Caki2 (cell line): ENCODE results near the gene SLC9C2. TPM values are rescaled to one million over a fixed set of nuclear protein-coding genes. Genes with fewer than 3 reads are reported as not detected.
"Not testable (repeated sequence)": the region's sequence is repeated elsewhere in the genome, so short reads cannot be mapped to it uniquely, and the experiment has no call there.

Experiments
- DNase-seq: peaks from one replicate; pipeline ENCODE4 v3.0.0-alpha.2; 2015; ENCODE audit warnings: low read depth
- in situ Hi-C: cut with HindIII; loops from 2 replicates; pipeline ENCODE4 v1.10.0; 2016; ENCODE audit warnings: low sequenced_read_pairs, low pct_unique_long_range_greater_than_20kb, mixed read lengths
- total RNA-seq: library from RNA; depleted of rRNA; stranded (reverse); fragments of >200 nt; shearing (Covaris generic); gene quantifications from 2 replicates; pipeline ENCODE4 v1.2.3, GENCODE V29; 2014; ENCODE audit warnings: low replicate concordance

SLC9C2 gene
- total RNA-seq, 1 experiment from 2014 or later = not detected

- no peak for DNase-seq
- in situ Hi-C loops = no loop called here
These were observed 57.2 kb downstream of the SLC9C2 start for GRCh38 chr1:173545688-173546087.

GRCh38 chr1:173536223-173536622 is 66.6 kb downstream of the SLC9C2 start:
- DNase-seq = no peak
- in situ Hi-C loops = no loop called here

- in situ Hi-C loops = no loop called here
These were observed 70.6 kb downstream of the SLC9C2 start for GRCh38 chr1:173532237-173532636.

GRCh38 chr1:173530795-173531693 is 71.8 kb downstream of the SLC9C2 start:
- in situ Hi-C loops = no loop called here
- DNase-seq = no peak

More at GRCh38 chr1:173532237-173532636, 70.6 kb downstream of the SLC9C2 start:
- no peak for DNase-seq

GRCh38 chr1:173529106-173529505 is 73.8 kb downstream of the SLC9C2 start:
- DNase-seq = no peak
- in situ Hi-C loops = no loop called here

- DNase-seq = no peak
- in situ Hi-C loops = no loop called here
These were observed 75.6 kb downstream of the SLC9C2 start for GRCh38 chr1:173527151-173527826.

GRCh38 chr1:173525926-173526325 is 76.9 kb downstream of the SLC9C2 start:
- DNase-seq = no peak
- in situ Hi-C loops = no loop called here

GRCh38 chr1:173523329-173523728 is 79.5 kb downstream of the SLC9C2 start:
- in situ Hi-C loops = no loop called here
- no peak for DNase-seq

GRCh38 chr1:173520799-173521198 is 82.1 kb downstream of the SLC9C2 start:
- DNase-seq = no peak
- in situ Hi-C loops = no loop called here

- DNase-seq, in situ Hi-C loops: not testable (repeated sequence)
These were observed 88.4 kb downstream of the SLC9C2 start for GRCh38 chr1:173514503-173514902.

GRCh38 chr1:173509797-173510196 is 93.1 kb downstream of the SLC9C2 start:
- in situ Hi-C loops = no loop called here
- no peak for DNase-seq

- no peak for DNase-seq
These were observed 94.3 kb downstream of the SLC9C2 start for GRCh38 chr1:173508541-173508940.

GRCh38 chr1:173507847-173508209 is 95.0 kb downstream of the SLC9C2 start:
- no peak for DNase-seq
- in situ Hi-C loops = no loop called here

More at GRCh38 chr1:173508541-173508940, 94.3 kb downstream of the SLC9C2 start:
- in situ Hi-C loops = no loop called here

- in situ Hi-C loops = no loop called here
- DNase-seq = peak; percentile 96
These were observed 95.5 kb downstream of the SLC9C2 start for GRCh38 chr1:173507205-173507846.

- in situ Hi-C loops = no loop called here
These were observed 96.4 kb downstream of the SLC9C2 start for GRCh38 chr1:173506437-173506836.

GRCh38 chr1:173505391-173505790 is 97.5 kb downstream of the SLC9C2 start:
- in situ Hi-C loops = no loop called here
- no peak for DNase-seq

More at GRCh38 chr1:173506437-173506836, 96.4 kb downstream of the SLC9C2 start:
- peak; percentile 45 for DNase-seq

GRCh38 chr1:173504268-173504667 is 98.6 kb downstream of the SLC9C2 start:
- in situ Hi-C loops = no loop called here
- no peak for DNase-seq

GRCh38 chr1:173503391-173503790 is 99.5 kb downstream of the SLC9C2 start:
- in situ Hi-C loops = no loop called here
- no peak for DNase-seq

GRCh38 chr1:173502104-173502503 is 100.8 kb downstream of the SLC9C2 start:
- in situ Hi-C loops = no loop called here
- DNase-seq = peak; percentile 57
